GM20431 (cell line): ENCODE results near the gene KLHL6.
"Not testable (repeated sequence)": the region's sequence is repeated elsewhere in the genome, so short reads cannot be mapped to it uniquely, and the experiment has no call there.

Experiments used
- in situ Hi-C: fragments of 300-500 bp; cut with MseI, MboI; formaldehyde crosslinking; loops from one replicate; pipeline ENCODE4 v1.15.0; 2020; ENCODE audit warnings: low sequenced_read_pairs; ENCODE audit not compliant: unreplicated experiment

Gene KLHL6

GRCh38 chr3:183533412-183534132, 21.9 kb downstream of the KLHL6 start:
- in situ Hi-C loops: no loop called here

DNA sequence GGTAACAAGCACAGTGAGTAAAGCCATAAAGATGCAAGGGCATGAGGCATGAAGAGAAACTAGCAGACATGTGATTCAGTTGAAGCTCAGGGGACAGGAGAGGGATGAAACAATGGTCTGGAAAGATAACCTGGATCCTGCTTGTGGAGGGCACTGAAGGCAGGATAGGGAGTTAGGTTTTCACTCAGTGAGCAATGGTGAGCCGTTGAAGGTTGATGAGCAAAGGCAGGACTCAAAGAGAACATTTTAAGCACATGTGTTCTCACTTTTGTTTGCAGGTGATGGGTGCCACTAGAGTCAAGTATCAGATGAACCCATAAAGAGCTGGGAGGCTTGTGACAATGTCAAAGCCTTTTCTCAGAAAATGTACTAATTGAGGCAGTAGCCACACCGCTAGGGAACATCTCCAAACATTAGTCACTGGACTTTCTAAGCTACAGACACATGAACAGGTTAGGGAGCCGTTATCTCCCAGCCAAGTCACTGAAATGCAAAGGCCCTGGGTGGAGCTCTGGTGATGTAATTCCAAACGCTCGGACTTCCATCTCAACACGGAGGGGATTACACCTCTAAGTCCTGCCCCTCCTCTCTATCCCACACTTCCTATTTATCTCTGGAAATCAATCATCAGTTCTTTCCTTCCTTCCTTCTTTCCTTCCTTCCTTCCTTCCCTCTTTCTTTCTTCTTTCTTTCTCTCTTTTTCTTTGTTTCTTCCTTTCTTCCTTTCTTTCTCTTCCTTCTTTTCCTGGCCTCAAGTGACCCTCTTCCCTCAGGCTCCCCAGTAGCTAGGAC, 22.7 kb downstream of the KLHL6 start:
- in situ Hi-C loops: no loop called here

DNA sequence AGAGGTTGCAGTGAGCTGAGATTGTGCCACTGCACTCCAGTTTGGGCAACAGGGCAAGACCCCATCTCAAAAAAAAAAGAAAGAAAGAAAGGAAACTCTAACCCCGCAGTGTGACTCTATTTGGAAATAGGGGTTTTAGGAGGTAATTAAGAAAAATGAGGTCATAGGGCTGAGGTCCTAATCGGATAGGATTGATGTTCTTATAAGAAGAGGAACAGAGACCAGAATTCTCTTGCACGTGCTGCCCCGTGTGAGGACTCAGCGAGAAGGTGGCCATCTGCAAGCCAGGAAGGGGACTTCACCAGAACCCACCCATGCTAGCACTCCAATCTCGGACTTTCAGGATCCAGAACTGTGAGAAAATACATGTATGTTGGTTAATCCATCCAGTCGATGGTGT, 25.8 kb downstream of the KLHL6 start:
- in situ Hi-C loops: no loop called here

DNA sequence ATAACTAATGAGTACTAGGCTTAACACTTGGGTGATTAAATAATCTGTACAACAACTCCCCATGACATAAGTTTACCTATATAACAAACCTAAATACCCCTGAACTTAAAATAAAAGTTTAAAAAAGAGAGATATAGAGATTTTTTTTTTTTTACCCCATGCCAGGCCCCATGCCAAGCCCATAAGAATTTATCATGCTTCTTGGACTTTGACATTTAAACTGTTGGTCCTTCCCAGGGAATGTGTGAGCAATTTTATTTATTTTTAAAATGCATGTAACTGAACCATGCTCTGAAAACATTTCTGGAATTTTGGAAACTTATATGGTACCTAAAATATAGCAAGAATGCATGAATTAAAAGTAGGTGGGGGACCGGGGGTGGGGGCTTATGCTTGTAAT, 26.3 kb downstream of the KLHL6 start:
- in situ Hi-C loops: no loop called here

GRCh38 chr3:183528758-183529157, 26.7 kb downstream of the KLHL6 start:
- in situ Hi-C loops: not testable (repeated sequence)

GRCh38 chr3:183527428-183528379, 27.8 kb downstream of the KLHL6 start:
- in situ Hi-C loops: no loop called here

DNA sequence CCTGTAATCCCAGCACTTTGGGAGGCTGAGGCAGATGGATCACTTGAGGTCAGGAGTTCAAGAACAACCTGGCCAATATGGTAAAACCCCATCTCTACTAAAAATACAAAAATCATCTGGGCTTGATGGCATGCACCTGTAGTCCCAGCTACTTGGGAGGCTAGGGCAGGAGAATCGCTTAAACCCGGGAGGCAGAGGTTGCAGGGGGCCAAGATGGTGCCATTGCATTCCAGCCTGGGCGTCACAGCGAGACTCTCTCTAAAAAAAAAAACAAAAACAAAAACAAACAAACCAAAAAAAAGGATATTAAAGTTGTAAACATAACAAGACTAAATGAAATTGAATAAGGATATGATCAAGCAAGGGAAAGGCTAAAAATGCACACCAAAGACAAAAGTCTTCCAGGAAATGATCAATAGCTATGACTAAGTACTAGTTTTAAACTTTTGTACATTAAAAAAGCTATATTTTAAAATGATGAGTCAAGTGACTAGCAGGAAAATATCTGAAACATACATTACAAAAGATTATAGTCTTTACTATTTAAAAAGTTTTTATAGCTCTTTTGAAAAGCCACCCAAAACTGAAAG, 28.6 kb downstream of the KLHL6 start:
- in situ Hi-C loops: no loop called here

- in situ Hi-C loops: no loop called here
Observed at GRCh38 chr3:183524476-183524875, 31.0 kb downstream of the KLHL6 start.

GRCh38 chr3:183520741-183521556, 34.6 kb downstream of the KLHL6 start:
- in situ Hi-C loops: not testable (repeated sequence)

GRCh38 chr3:183520295-183520694, 35.2 kb downstream of the KLHL6 start:
- in situ Hi-C loops: not testable (repeated sequence)

- in situ Hi-C loops: no loop called here
Observed at GRCh38 chr3:183519891-183520290, 35.6 kb downstream of the KLHL6 start.

- in situ Hi-C loops: no loop called here
Observed at GRCh38 chr3:183518491-183519251, 36.8 kb downstream of the KLHL6 start.

DNA sequence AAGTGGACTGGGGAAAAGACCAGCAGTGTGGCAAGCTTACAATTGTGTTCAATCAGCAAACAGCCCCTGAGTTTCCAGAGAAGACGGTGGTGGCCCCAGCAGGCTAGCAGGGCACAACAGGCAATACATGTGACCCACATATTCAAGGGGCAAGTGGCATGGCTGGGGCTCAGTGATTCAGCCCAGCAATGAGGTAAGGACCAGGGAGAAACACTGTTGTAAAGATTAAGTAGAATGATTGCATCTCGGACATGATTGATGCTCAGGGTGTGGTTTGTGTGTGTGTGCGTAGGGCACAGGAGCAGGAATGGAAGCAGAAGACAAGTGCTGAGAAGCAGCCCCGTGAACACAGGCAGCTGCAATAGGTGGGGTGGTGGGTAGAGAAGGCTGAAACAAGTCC, 37.9 kb downstream of the KLHL6 start:
- in situ Hi-C loops: no loop called here

- in situ Hi-C loops: no loop called here
Observed at GRCh38 chr3:183515968-183516851, 39.3 kb downstream of the KLHL6 start.

DNA sequence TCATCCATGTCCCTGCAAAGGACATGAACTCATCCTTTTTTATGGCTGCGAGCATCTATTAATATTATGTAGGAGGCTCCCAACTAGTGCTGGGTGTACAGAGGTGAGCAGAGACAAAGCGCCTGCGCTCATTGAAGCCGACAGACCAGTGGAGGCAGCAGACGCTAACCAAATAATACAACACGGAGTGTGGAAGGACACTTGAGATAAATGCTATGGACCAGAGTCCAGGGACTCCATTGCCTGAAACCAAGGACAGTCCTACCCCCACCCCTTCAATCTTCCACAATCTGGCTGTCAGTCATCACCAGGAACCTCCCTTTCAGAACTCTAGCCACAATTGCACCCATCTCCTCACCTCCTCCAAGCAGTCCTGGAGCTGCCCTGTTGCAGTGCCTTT, 41.5 kb downstream of the KLHL6 start:
- in situ Hi-C loops: no loop called here

DNA sequence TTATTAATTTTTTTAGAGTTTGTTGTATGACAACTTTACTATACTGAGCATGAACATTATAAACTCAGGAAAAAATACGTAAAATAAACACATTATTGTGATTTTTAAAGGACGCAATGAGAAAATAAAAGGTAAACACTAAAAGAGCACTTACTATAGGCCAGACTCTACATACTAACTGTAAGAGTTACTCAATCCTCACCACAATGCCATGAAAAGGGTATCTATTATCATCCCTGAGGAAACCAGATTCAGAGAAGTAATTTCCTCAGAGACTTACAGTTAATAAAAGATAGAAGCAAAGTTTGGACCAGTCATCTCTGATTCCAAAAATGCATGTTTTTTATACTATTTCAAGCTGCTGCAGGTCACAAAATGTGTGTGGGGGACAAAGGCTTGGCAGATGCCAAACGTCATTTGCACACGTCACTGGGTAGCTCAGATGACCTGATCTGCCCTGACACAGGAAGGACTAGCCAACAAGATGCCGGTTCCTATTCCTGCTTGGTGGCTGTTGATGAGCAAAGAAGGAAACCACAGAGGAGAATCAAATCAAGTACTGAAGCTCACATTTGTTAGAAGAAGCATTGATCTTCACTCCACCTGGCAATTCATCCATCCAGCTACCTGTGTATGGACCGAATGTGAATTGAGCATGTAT, 42.3 kb downstream of the KLHL6 start:
- in situ Hi-C loops: no loop called here
